Tibial artery (tissue), 4 donors: ENCODE measurements around the gene CPNE7.
"Not testable (repeated sequence)": the region's sequence is repeated elsewhere in the genome, so short reads cannot be mapped to it uniquely, and the experiment has no call there.

Experiments
- DNase-seq, 2 donors: peaks; one replicate each; pipeline ENCODE4 v3.0.0-alpha.2; 2019
- H3K27ac ChIP-seq, 2 donors: fragments of 200-600 bp; sonication (generic) in 1 of 2; 1 replicate in 1 of 2; 2 replicates in 1 of 2; pipeline ENCODE4 v1.5.1; 2018 to 2019; ENCODE audit warnings: mild to moderate bottlenecking in 1 of 2
- H3K27me3 ChIP-seq, 2 donors: fragments of 200-600 bp; sonication (generic) in 1 of 2; one replicate each; pipeline versions ENCODE4 v1.5.1 to v1.6.0; 2016 to 2019
- H3K36me3 ChIP-seq, 3 donors: fragments of 200-600 bp; sonication (generic) in 2 of 3; one replicate each; pipeline ENCODE4 v1.5.1; 2016 to 2019; ENCODE audit warnings: mild to moderate bottlenecking in 2 of 3
- H3K4me1 ChIP-seq, 4 donors: fragments of 200-600 bp; sonication (generic) in 2 of 4; 1 replicate in 3 of 4; 2 replicates in 1 of 4; pipeline ENCODE4 v1.5.1; 2016 to 2019
- H3K4me3 ChIP-seq, 2 donors: fragments of 200-600 bp; sonication (generic) in 1 of 2; 1 replicate in 1 of 2; 2 replicates in 1 of 2; pipeline ENCODE4 v1.5.1; 2018 to 2019; ENCODE audit warnings: mild to moderate bottlenecking in 2 of 2
- H3K9me3 ChIP-seq, 3 donors: fragments of 200-600 bp; sonication (generic) in 1 of 3; one replicate each; pipeline ENCODE4 v1.5.1; 2016 to 2019
- CTCF ChIP-seq, 2 experiments: fragments of 200-600 bp in 1 of 2; fragments of 450-650 bp in 1 of 2; IDR thresholded peaks; one replicate each; pipeline ENCODE4 v1.5.1; 2017 to 2019; ENCODE audit warnings: antibody characterized with exemption in 2 of 2, mild to moderate bottlenecking in 1 of 2, moderate library complexity in 1 of 2
- intact Hi-C: fragments of 100-400 bp; cut with DNase I; formaldehyde crosslinking; loops from one replicate; pipeline ENCODE4 v1.15.0; 2023; ENCODE audit warnings: low total_unique reads

CPNE7 gene

DNA sequence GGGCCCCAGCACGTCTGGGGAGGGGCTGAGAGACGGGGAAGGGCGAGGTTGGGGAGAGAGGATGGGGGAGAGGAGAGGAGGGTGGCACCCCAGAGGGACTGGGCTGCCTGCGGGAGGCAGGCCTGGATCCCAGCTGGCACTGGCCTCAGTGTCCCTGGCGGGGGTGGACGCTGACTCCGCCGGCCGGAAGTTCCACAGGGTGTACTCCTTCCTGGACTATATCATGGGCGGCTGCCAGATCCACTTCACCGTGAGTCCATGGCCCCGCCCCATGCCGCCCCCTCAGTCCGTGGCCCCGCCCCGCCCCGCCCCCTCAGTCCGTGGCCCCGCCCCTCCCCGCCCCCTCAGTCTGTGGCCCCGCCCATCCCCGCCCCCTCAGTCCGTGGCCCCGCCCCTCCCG, 11.3 kb downstream of the CPNE7 start:
- intact Hi-C loops = no loop called here
- Histone ChIP-seq H3K27me3 (peaks cover 0 to 40% of the 10 kb centered on the region in 2 donors), H3K36me3 (no peaks in the 10 kb centered on the region), H3K4me1 (peaks cover 0 to 6% (median 0%) of the 10 kb centered on the region in 4 donors), H3K4me3 (no peak overlapping the region), H3K27ac (no peak overlapping the region), H3K9me3 (no peaks in the 10 kb centered on the region)
- DNase-seq = no peak
- TF ChIP-seq CTCF (IDR thresholded peaks at IDR 0.05) = no peak

GRCh38 chr16:89587676-89588075, 12.1 kb downstream of the CPNE7 start:
- H3K36me3 ChIP-seq, H3K9me3 ChIP-seq, H3K27ac ChIP-seq, H3K4me1 ChIP-seq, intact Hi-C loops, H3K4me3 ChIP-seq, DNase-seq: not testable (repeated sequence)
- peaks cover 0 to 38% of the 10 kb centered on the region in 2 donors for H3K27me3 ChIP-seq

- DNase-seq = no peak
- no peak overlapping the region for H3K4me3 ChIP-seq
- peaks cover 0 to 29% of the 10 kb centered on the region in 2 donors for H3K27me3 ChIP-seq
- H3K27ac ChIP-seq = no peak overlapping the region
- H3K36me3 ChIP-seq = no peaks in the 10 kb centered on the region
- H3K4me1 ChIP-seq = no peaks in the 10 kb centered on the region
- no peaks in the 10 kb centered on the region for H3K9me3 ChIP-seq
- intact Hi-C loops = no loop called here
- no peak for TF ChIP-seq CTCF (IDR thresholded peaks at IDR 0.05)
Observed at GRCh38 chr16:89588413-89589109, 13.0 kb downstream of the CPNE7 start.

- Histone ChIP-seq H3K27me3 (peaks cover 0 to 21% of the 10 kb centered on the region in 2 donors), H3K27ac (no peak overlapping the region), H3K4me3 (no peak overlapping the region), H3K4me1 (no peaks in the 10 kb centered on the region), H3K36me3 (no peaks in the 10 kb centered on the region), H3K9me3 (no peaks in the 10 kb centered on the region)
- DNase-seq = no peak
- intact Hi-C loops = no loop called here
- no peak for TF ChIP-seq CTCF (IDR thresholded peaks at IDR 0.05)
Observed at GRCh38 chr16:89589241-89589926, 13.8 kb downstream of the CPNE7 start.

- no peak for TF ChIP-seq CTCF (IDR thresholded peaks at IDR 0.05)
- no peaks in the 10 kb centered on the region for H3K27me3 ChIP-seq
- no peak for DNase-seq
- H3K4me3 ChIP-seq = no peak overlapping the region
- H3K27ac ChIP-seq = no peak overlapping the region
- intact Hi-C loops = no loop called here
- no peaks in the 10 kb centered on the region for H3K4me1 ChIP-seq
- H3K9me3 ChIP-seq = no peaks in the 10 kb centered on the region
- H3K36me3 ChIP-seq = no peaks in the 10 kb centered on the region
Observed at GRCh38 chr16:89593841-89594240, 18.3 kb downstream of the CPNE7 start.

GRCh38 chr16:89595330-89596060, 19.9 kb downstream of the CPNE7 start:
- no peak for DNase-seq
- H3K4me1 ChIP-seq = no peaks in the 10 kb centered on the region
- H3K9me3 ChIP-seq = no peaks in the 10 kb centered on the region
- intact Hi-C loops = no loop called here
- H3K4me3 ChIP-seq = no peak overlapping the region
- no peaks in the 10 kb centered on the region for H3K27me3 ChIP-seq
- H3K36me3 ChIP-seq = no peaks in the 10 kb centered on the region
- no peak overlapping the region for H3K27ac ChIP-seq
- TF ChIP-seq CTCF (IDR thresholded peaks at IDR 0.05) = no peak
